ENCODE measurements around the gene ARHGAP9.

- TF ChIP-seq CTCF (IDR thresholded peaks at IDR 0.05 in 8 of 11, conservative IDR thresholded peaks at IDR 0.05 in 3 of 11) (no peak), POLR2AphosphoS5 (IDR thresholded peaks at IDR 0.05) (no peak), POLR2A (IDR thresholded peaks at IDR 0.05) (no peak)
Observed at GRCh38 chr12:57512665-57513064, 33.0 kb upstream of the ARHGAP9 start.
